HUES64 (cell line): Measurements from ENCODE around the gene CAMK1D.
"Not testable (repeated sequence)": the region's sequence is repeated elsewhere in the genome, so short reads cannot be mapped to it uniquely, and the experiment has no call there.

Experiments
- H3K27ac ChIP-seq: 2 replicates; pipeline ENCODE4 v1.7.0; 2013; ENCODE audit warnings: low read depth, low read length, inconsistent platforms
- H3K27me3 ChIP-seq: 2 replicates; pipeline ENCODE4 v1.6.1; 2013; ENCODE audit warnings: mild to moderate bottlenecking, low read length; ENCODE audit not compliant: insufficient read depth
- H3K36me3 ChIP-seq: 2 replicates; pipeline ENCODE4 v1.6.1; 2013; ENCODE audit warnings: mild to moderate bottlenecking, low read length; ENCODE audit not compliant: insufficient read depth
- H3K4me1 ChIP-seq: 2 replicates; pipeline ENCODE4 v1.6.1; 2013; ENCODE audit warnings: mild to moderate bottlenecking, low read length, moderate library complexity; ENCODE audit not compliant: insufficient read depth
- H3K4me3 ChIP-seq: 2 replicates; pipeline ENCODE4 v1.5.1; 2013; ENCODE audit warnings: mild to moderate bottlenecking, low read length, moderate library complexity
- H3K9ac ChIP-seq: 2 replicates; pipeline ENCODE4 v1.6.1; 2013; ENCODE audit warnings: mild to moderate bottlenecking, low read depth, low read length
- H3K9me3 ChIP-seq: 2 replicates; pipeline ENCODE4 v1.6.1; 2013; ENCODE audit warnings: low read depth, low read length; ENCODE audit not compliant: insufficient read depth
- WGBS: fragments of 150-250, 120-280 bp; methylation state at CpG from one replicate; pipeline ENCODE4 v1.1.7; 2013; ENCODE audit warnings: missing lambda C conversion rate; 5-methylcytosine and 5-hydroxymethylcytosine counted together

CAMK1D gene

GRCh38 chr10:12490963-12491362 lies 141.6 kb downstream of the CAMK1D start:
- no peaks in the 10 kb centered on the region for H3K27me3 ChIP-seq
- no peaks in the 10 kb centered on the region for H3K9me3 ChIP-seq
- 86% methylated on average over 1 of the region's 1 CpG for WGBS
- H3K27ac ChIP-seq: no peak overlapping the region
- no peaks in the 10 kb centered on the region for H3K4me1 ChIP-seq
- H3K36me3 ChIP-seq: no peaks in the 10 kb centered on the region
- no peak overlapping the region for H3K4me3 ChIP-seq
- no peak overlapping the region for H3K9ac ChIP-seq

- no peaks in the 10 kb centered on the region for H3K36me3 ChIP-seq
- H3K4me1 ChIP-seq: no peaks in the 10 kb centered on the region
These were observed 142.1 kb downstream of the CAMK1D start for GRCh38 chr10:12491491-12491890.

GRCh38 chr10:12492016-12492415 lies 142.7 kb downstream of the CAMK1D start:
- Histone ChIP-seq H3K27me3 (no peaks in the 10 kb centered on the region), H3K4me3 (no peak overlapping the region), H3K27ac (no peak overlapping the region), H3K36me3 (no peaks in the 10 kb centered on the region), H3K9me3 (no peaks in the 10 kb centered on the region), H3K9ac (no peak overlapping the region), H3K4me1 (no peaks in the 10 kb centered on the region)
- WGBS: 94% methylated on average over 8 of the region's 8 CpGs

More at GRCh38 chr10:12491491-12491890, 142.1 kb downstream of the CAMK1D start:
- Histone ChIP-seq H3K27ac (no peak overlapping the region), H3K9me3 (no peaks in the 10 kb centered on the region), H3K4me3 (no peak overlapping the region), H3K9ac (no peak overlapping the region), H3K27me3 (no peaks in the 10 kb centered on the region)
- WGBS: 94% methylated on average over 10 of the region's 10 CpGs

GRCh38 chr10:12497046-12497445 lies 147.7 kb downstream of the CAMK1D start:
- H3K4me1 ChIP-seq: peaks cover 17% of the 10 kb centered on the region
- not testable (repeated sequence) for H3K9me3 ChIP-seq, H3K4me3 ChIP-seq, H3K27ac ChIP-seq, H3K27me3 ChIP-seq, H3K9ac ChIP-seq, H3K36me3 ChIP-seq
- 92% methylated on average over 9 of the region's 10 CpGs for WGBS

- Histone ChIP-seq H3K4me1 (peaks cover 17% of the 10 kb centered on the region), H3K4me3 (no peak overlapping the region), H3K27ac (no peak overlapping the region), H3K36me3 (no peaks in the 10 kb centered on the region), H3K27me3 (no peaks in the 10 kb centered on the region), H3K9me3 (no peaks in the 10 kb centered on the region), H3K9ac (no peak overlapping the region)
- 83% methylated on average over 7 of the region's 7 CpGs for WGBS
These were observed 150.0 kb downstream of the CAMK1D start for GRCh38 chr10:12499076-12499986.

GRCh38 chr10:12500381-12501303 lies 151.3 kb downstream of the CAMK1D start:
- 89% methylated on average over 7 of the region's 7 CpGs for WGBS
- H3K27ac ChIP-seq: no peak overlapping the region

GRCh38 chr10:12501324-12501723 lies 152.0 kb downstream of the CAMK1D start:
- H3K9ac ChIP-seq: no peak overlapping the region
- no peaks in the 10 kb centered on the region for H3K27me3 ChIP-seq
- H3K27ac ChIP-seq: no peak overlapping the region
- no peak overlapping the region for H3K4me3 ChIP-seq
- H3K9me3 ChIP-seq: no peaks in the 10 kb centered on the region
- 84% methylated on average over 11 of the region's 12 CpGs for WGBS
- H3K36me3 ChIP-seq: no peaks in the 10 kb centered on the region
- peaks cover 17% of the 10 kb centered on the region for H3K4me1 ChIP-seq

More at GRCh38 chr10:12500381-12501303, 151.3 kb downstream of the CAMK1D start:
- Histone ChIP-seq H3K4me3 (no peak overlapping the region), H3K9me3 (no peaks in the 10 kb centered on the region), H3K36me3 (no peaks in the 10 kb centered on the region), H3K27me3 (no peaks in the 10 kb centered on the region), H3K4me1 (peaks cover 17% of the 10 kb centered on the region), H3K9ac (no peak overlapping the region)

- Histone ChIP-seq H3K9ac (no peak overlapping the region), H3K4me1 (peaks cover 17% of the 10 kb centered on the region), H3K27ac (no peak overlapping the region), H3K9me3 (no peaks in the 10 kb centered on the region), H3K4me3 (no peak overlapping the region), H3K36me3 (no peaks in the 10 kb centered on the region), H3K27me3 (no peaks in the 10 kb centered on the region)
- 88% methylated on average over 16 of the region's 16 CpGs for WGBS
These were observed 152.6 kb downstream of the CAMK1D start for GRCh38 chr10:12501841-12502525.

- no peak overlapping the region for H3K27ac ChIP-seq
- WGBS: 94% methylated on average over 19 of the region's 19 CpGs
- no peak overlapping the region for H3K4me3 ChIP-seq
- H3K36me3 ChIP-seq: no peaks in the 10 kb centered on the region
- H3K27me3 ChIP-seq: no peaks in the 10 kb centered on the region
- H3K9ac ChIP-seq: no peak overlapping the region
- H3K4me1 ChIP-seq: peaks cover 17% of the 10 kb centered on the region
- no peaks in the 10 kb centered on the region for H3K9me3 ChIP-seq
These were observed 153.4 kb downstream of the CAMK1D start for GRCh38 chr10:12502526-12503274.

- no peaks in the 10 kb centered on the region for H3K9me3 ChIP-seq
- H3K9ac ChIP-seq: no peak overlapping the region
- H3K4me3 ChIP-seq: no peak overlapping the region
- H3K27ac ChIP-seq: no peak overlapping the region
- H3K27me3 ChIP-seq: no peaks in the 10 kb centered on the region
- H3K4me1 ChIP-seq: peaks cover 17% of the 10 kb centered on the region
- no peaks in the 10 kb centered on the region for H3K36me3 ChIP-seq
- WGBS: 80% methylated on average over 9 of the region's 10 CpGs
These were observed 154.0 kb downstream of the CAMK1D start for GRCh38 chr10:12503311-12503710.
